SKM-1 treated with dmso at 0.1 percent for 144 hours (cell line): ENCODE results near the gene ELP5.

Experiments used
- DNase-seq: peaks from one replicate; lab custom pipeline; 2025; ENCODE audit not compliant: unreplicated experiment; lab: John Stamatoyannopoulos, UW

ELP5 gene

GRCh38 chr17:7251661-7252175 lies 297 bp upstream of the ELP5 start, which contains the start of gene CTDNEP1:
Gene CTDNEP1, minus strand, starts transcription at chr17:7251734. Its CDS starts 438 bp downstream, at chr17:7251296.
- DNase-seq = peak; percentile 92

DNA sequence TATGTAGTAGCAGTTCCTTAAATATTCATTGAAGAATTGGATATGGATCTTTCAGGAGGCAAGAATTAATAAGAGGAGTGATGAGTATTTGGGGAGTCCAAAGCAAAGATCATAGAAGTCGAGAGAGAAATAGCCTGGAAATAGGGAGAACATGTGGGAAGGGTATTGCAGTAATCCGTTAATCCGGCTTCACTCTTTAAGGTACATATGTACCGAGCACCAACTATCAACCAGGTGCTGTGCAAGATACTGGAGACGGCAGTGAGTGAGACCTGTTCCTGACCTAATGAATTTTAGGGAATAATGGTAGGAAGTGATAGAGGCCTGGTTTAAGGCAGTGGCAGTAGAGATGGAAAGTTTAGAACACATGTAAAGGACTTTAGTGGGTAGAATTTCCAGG lies 1.1 kb downstream of the ELP5 start:
- DNase-seq = no peak

- no peak for DNase-seq
Observed at GRCh38 chr17:7254511-7254910, 2.5 kb downstream of the ELP5 start.

DNA sequence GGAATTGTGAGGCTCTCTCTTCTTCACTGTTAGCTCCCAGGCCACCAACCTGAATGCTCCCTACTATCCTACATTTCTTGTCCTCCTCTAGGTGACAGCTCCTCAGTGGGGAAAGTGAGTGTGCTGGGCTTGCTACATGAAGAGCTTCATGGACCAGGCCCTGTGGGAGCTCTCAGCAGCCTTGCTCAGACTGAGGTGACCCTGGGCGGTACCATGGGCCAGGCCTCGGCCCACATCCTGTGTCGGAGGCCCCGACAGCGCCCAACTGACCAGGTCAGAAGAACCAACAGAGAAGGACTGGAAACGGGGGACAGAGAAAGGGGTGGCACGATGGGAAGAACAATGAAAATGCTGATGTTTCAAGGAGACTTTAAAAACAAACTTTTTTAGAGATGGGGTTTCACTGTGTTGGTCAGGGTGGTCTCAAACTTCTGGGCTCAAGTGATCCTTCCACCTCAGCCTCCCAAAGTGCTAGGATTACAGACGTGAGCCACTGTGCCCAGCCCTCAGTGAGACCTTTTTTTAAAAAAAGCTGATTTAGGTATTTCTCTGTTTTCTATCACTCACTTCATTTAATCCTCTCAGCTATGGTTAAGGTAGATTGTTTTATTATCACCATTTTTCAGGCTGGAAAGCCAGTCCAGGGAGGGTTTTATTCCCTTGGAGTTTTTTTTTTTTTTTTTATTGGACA lies 4.9 kb downstream of the ELP5 start:
- no peak for DNase-seq

DNA sequence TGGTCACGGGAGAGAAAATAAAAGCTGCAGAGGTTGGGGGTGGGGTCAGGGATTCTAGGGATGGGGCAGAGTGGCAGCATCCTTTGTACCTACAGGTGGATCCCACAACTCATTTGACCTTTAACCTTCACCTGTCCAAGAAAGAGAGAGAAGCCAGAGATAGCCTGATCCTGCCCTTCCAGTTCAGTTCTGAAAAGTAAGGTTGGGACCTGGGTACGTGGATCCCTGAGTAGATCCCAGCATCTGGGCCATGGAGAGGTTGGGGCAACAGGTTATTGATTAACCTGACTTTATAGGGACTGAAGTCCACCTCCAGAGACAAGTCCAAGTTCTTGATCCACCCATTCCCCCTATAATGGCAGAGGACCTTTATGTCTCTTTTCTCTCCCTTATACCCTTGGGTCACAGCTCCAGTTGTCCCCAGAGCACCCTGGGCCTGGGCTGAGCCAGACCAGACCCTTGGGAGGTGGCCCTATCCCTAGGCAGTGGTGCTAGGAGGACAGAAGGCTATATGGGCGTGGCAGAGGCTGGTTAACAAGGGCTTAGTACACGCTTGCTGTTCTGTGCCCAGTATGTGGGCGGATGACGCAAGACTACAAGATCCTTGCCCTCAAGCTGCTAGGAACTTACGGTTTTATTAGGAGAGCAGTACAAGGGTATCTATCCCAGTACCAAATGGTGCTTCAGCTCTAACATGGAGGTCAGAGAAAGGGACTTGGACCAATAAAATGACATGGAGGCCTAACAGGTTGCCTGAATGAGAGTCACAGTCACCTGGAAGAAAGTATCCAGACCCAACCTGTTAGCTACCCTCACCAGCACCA lies 6.9 kb downstream of the ELP5 start:
- DNase-seq = no peak

DNA sequence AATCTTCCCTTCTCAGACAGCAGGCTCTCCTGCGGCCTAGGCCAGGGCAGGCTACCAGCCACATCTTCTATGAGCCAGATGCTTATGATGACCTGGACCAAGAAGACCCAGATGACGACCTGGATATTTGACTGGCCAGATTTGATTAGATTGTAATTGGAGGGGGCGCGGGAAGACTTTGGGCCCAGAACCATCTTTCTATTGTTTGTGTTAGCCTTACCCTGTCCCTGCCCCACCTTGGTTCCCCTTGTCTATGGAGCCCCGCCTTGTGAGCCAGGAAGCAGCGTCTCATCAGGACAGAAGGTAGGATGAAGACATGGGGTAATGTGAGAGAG lies 7.5 kb downstream of the ELP5 start:
- DNase-seq = no peak

- DNase-seq = no peak
Observed at GRCh38 chr17:7260151-7260550, 8.1 kb downstream of the ELP5 start.

DNA sequence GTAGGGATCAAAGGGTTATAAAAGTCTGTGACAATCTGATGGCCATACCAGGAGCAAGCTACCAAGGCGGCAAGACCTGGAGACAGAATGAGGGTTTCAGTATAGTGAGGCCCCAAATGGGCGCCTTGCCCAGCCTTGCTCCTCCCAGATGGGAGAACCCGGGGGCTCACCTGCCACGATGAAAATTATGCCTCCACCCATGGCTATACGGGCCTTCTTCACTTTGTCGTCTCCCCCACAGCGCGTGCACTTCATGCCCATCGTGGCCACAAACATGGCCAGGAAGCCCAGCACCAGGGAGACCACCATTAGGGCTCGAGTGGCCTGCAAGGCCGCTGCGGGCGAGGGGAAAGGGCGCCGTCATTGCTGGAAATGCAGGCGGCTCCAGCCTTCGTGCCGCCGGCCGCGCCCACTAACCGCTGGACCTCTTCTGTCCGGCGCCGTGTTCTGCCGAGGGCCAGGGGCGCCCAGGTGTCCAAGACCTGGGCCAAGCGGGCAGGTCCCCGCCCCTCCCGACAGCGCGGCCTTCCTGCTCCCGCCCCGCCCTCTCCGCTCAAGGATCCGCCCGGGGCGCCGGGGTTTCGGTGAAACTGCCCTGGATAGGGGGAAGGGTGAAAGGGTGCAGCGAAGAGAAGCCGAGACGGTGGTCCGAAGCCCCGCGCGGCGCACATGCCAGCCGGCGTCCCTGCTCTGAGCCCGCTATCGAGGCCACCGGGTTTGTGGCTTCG lies 8.8 kb downstream of the ELP5 start:
- DNase-seq = no peak

GRCh38 chr17:7261379-7262191 lies 9.6 kb downstream of the ELP5 start:
- DNase-seq = no peak

DNA sequence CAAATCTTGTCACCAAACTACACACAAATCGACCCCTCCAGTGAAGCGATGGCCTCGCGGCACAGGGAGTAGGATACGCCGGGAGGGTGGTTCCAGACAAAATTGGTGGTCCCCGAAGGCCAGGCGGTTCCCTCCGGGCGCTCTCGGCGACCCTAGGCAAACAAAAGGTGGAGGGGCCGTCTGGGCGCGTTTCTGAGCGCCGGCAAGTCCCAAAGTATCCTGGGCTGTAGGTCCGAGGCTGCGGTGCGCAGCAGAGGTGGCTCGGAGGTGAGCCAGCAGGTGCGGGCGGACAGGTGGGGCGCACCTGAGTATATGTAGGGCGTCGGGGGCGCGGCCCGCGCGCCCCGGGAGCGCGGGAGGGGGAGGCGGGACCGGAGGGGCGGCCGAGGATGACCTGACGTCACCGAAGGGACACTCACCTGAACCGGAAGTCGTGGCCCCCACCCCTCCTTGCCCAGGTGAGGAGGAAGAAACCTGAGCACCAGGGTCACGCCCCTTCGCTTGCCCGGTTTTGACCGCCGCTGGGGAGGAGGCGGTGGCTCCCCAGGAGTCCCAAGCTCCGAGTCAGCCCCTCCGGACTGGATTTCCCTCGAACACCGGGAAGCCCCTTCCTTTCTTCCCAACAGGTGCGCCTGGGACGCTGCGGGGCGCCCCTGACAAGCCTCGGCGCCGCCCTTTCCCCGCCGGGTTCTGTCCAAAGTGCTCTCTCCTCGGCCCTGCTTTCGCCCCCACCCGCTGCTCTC lies 10.3 kb downstream of the ELP5 start, which contains the start of gene CLDN7:
Gene CLDN7, minus strand, starts transcription at position 287 of the 743 bp plus-strand sequence. CDS start 435 bp downstream, outside the sequence.
- DNase-seq = no peak

DNA sequence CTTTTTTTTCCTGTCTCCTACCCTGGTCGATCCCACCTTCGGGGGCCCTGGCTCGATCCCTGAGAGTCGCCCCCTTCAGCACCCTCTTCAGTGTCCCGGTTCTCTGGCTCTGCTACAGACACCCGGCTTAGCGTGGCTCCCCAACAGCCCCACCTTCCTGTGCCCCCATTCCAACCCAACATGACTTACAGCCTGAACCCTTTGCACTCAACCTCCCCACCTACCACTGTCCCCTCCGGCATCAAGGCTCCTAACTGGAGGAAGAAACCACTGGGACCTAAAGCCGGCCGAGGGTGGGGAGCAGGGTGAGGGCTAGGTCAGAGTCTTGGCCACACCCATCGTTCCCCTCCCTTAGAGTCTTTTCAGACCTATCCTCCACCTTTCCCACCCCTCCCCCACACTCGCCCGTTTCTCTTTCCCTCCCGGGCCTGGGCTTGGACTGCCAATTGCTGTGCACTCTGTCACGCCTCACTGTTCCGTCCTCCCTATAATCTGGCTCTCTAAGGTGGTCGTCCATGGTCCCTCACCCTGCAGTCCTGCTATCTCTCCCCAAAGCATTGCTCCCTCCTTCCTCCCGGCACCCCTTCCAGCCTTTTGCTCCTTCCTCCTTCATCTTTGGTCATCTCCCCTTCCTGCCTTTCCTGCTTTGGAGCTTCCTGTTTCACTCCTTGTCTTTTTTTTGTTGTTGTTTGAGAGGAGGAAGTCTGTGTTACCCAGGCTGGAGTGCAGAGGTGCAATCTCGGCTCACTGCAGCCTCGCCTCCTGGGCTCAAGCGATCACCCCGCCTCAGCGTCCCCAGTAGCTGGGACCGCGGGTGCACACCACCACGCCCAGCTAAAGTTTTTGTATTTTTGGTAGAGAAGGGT lies 11.2 kb downstream of the ELP5 start:
- DNase-seq = no peak

DNA sequence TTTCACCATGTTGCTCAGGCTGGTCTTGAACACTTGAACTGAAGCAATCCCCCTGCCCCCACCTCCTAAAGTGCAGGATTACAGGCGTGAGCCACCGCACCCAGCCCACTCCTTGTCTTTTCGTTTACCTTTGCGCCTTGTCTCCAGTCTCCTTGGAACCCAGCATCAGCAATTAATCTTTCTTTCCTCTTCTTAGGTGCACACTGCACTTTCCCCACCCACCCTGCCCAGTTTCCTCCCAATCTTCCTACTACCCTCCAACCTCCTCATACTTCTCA lies 11.7 kb downstream of the ELP5 start:
- no peak for DNase-seq

GRCh38 chr17:7266784-7267183 lies 14.8 kb downstream of the ELP5 start:
- no peak for DNase-seq

GRCh38 chr17:7279448-7279847 lies 27.4 kb downstream of the ELP5 start:
- no peak for DNase-seq

- DNase-seq = peak; percentile 37
Observed at GRCh38 chr17:7280519-7281073, 28.6 kb downstream of the ELP5 start.

DNA sequence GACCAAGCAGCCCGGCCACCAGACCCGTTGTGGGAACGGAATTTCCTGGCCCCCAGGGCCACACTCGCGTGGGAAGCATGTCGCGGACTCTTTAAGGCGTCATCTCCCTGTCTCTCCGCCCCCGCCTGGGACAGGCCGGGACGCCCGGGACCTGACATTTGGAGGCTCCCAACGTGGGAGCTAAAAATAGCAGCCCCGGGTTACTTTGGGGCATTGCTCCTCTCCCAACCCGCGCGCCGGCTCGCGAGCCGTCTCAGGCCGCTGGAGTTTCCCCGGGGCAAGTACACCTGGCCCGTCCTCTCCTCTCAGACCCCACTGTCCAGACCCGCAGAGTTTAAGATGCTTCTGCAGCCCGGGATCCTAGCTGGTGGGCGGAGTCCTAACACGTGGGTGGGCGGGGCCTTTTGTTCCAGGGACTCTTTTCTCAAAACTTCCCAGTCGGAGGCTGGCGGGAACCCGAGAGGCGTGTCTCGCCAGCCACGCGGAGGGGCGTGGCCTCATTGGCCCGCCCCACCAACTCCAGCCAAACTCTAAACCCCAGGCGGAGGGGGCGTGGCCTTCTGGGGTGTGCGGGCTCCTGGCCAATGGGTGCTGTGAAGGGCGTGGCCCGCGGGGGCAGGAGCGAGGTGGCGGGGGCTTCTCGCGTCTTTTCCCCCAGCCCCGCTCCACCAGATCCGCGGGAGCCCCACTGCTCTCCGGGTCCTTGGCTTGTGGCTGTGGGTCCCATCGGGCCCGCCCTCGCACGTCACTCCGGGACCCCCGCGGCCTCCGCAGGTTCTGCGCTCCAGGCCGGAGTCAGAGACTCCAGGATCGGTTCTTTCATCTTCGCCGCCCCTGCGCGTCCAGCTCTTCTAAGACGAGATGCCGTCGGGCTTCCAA lies 29.3 kb downstream of the ELP5 start, which contains the start of gene SLC2A4:
Gene SLC2A4, plus strand, starts transcription at position 645 of the 879 bp plus-strand sequence. Its CDS starts 217 bp downstream, at position 862.
- peak; percentile 65 for DNase-seq

DNA sequence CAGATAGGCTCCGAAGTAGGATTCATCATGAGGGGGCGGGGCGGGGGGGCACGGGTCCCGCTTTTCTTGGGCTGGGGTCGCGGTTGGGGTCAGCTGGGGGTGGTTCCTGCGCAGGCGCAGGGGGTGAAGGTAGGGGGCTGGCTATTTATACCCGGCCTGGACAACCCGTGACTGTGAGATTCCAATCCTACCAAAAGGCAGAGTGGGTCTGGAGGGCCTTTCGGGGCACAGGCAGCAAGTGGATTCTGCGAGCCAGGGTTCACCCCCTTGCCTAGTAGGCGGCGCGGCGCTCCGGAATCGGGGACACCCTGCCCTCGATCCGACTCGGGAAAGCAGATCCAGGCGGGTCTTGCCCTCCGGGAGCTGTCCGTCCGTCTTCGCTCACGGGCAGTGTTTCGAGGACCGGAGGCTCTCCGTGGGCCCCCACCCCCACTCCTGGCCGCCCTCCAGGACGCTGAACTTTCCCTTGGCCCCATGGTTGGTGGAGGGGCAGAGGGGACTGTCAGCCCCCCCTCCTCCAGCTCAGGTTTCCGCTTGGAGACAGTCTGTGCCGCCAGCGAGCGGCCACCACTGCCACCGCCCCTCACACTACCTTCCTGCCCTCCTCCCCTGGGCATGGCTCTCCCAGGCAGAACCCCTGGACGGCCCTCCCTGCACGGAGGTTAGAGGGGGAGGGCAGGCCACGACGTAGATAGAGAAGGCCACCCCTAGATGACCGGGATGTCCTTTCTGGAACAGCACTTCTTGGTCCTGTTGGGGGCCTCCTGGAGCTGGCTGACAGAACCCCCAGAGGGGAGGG lies 30.1 kb downstream of the ELP5 start:
- no peak for DNase-seq
